K562 (cell line): ENCODE measurements around the gene FN1. TPM values are rescaled to one million over a fixed set of nuclear protein-coding genes. Genes with fewer than 3 reads are reported as not detected.

Source experiments
- ATAC-seq: fragments of 200-7000 bp; cut with Tn5 transposase; 3 replicates; pipeline ENCODE4 v1.9.1; 2020; ENCODE audit warnings: moderate library complexity
- BruUV-seq: library from RNA; stranded (reverse); fragments of 400-500 nt; replicated peaks from 2 replicates; lab custom pipeline; 2021; lab: Mats Ljungman, UMichigan
- CTCF ChIA-PET: fragments of 300-600 bp; formaldehyde crosslinking; extraction: SDS; loops from one replicate; lab custom pipeline; 2021; ENCODE audit warnings: low intra/inter-chr PET ratio; lab: Yijun Ruan, JAX
- POLR2A ChIA-PET: fragments of 300-600, 350-650 bp; sonication (Branson Sonifier 250); formaldehyde crosslinking; extraction: SDS; loops from one replicate; lab custom pipeline; 2021; ENCODE audit warnings: antibody characterized with exemption, inconsistent platforms; lab: Yijun Ruan, JAX
- DNase-seq, 4 experiments: peaks; one replicate each; pipeline versions ENCODE4 v3.0.0 to v3.0.0-alpha.2; 2011 to 2018; ENCODE audit warnings: low spot score in 3 of 4, mixed read lengths in 3 of 4; ENCODE audit errors: extremely low read depth in 1 of 4
- FAIRE-seq: peaks from 2 replicates; lab custom pipeline; 2011; peaks lifted over from hg19 to GRCh38; lab: Jason Lieb, UNC
- H2AFZ ChIP-seq: 2 replicates; pipeline ENCODE4 v1.6.0; 2011; ENCODE audit warnings: low read depth, low read length, control low read depth, inconsistent platforms
- H3K27ac ChIP-seq: fragments of 200-600 bp; 3 replicates; pipeline ENCODE4 v1.8.0; 2011; ENCODE audit warnings: low read depth, mild to moderate bottlenecking, control low read depth, inconsistent platforms, low read length, moderate library complexity, mixed read lengths; ENCODE audit errors: extremely low read depth
- H3K27me3 ChIP-seq, 2 experiments: fragments of 300-600 bp in 1 of 2; 2 replicates in 1 of 2; 3 replicates in 1 of 2; pipeline versions ENCODE4 v1.6.0 to v1.8.0; 2011; ENCODE audit warnings: inconsistent platforms in 2 of 2, low read length in 2 of 2, mild to moderate bottlenecking in 1 of 2, mixed read lengths in 1 of 2, moderate library complexity in 1 of 2; ENCODE audit not compliant: control insufficient read depth in 2 of 2, insufficient read depth in 2 of 2
- H3K36me3 ChIP-seq: fragments of 300-600 bp; 3 replicates; pipeline ENCODE4 v1.8.0; 2011; ENCODE audit warnings: mild to moderate bottlenecking, low read length, inconsistent platforms; ENCODE audit not compliant: control insufficient read depth, insufficient read depth
- H3K4me1 ChIP-seq, 2 experiments: fragments of 200-600 bp in 1 of 2; replicated peaks in 1 of 2; 2 replicates in 1 of 2; 3 replicates in 1 of 2; pipeline versions ENCODE4 v1.5.1 to v1.8.0; 2011; ENCODE audit warnings: inconsistent platforms in 2 of 2, low read length in 2 of 2, mild to moderate bottlenecking in 1 of 2, mixed read lengths in 1 of 2, moderate library complexity in 1 of 2; ENCODE audit not compliant: control insufficient read depth in 2 of 2, insufficient read depth in 2 of 2
- H3K4me2 ChIP-seq: 2 replicates; pipeline ENCODE4 v1.6.1; 2011; ENCODE audit warnings: low read length, control low read depth, inconsistent platforms, mixed read lengths; ENCODE audit not compliant: insufficient read depth
- H3K4me3 ChIP-seq: fragments of 200-600 bp; sonication (generic), shearing (Covaris generic); 2 replicates; pipeline ENCODE4 v1.5.1; 2016; ENCODE audit warnings: control low read depth, inconsistent platforms
- H3K79me2 ChIP-seq: fragments of 200-600 bp; 3 replicates; pipeline ENCODE4 v1.8.0; 2011; ENCODE audit warnings: low read length, inconsistent platforms; ENCODE audit not compliant: control insufficient read depth, insufficient read depth
- H3K9ac ChIP-seq, 2 experiments: 2 replicates each; pipeline versions ENCODE4 v1.6.0 to v1.6.1; 2011; ENCODE audit warnings: low read depth in 2 of 2, low read length in 2 of 2, control low read depth in 1 of 2, inconsistent platforms in 1 of 2, mild to moderate bottlenecking in 1 of 2, mixed read lengths in 1 of 2; ENCODE audit not compliant: insufficient read depth in 1 of 2
- H3K9me1 ChIP-seq: one replicate; pipeline ENCODE4 v1.6.0; 2011; ENCODE audit warnings: inconsistent platforms, mild to moderate bottlenecking, low read length, moderate library complexity; ENCODE audit not compliant: control insufficient read depth, insufficient read depth
- H3K9me3 ChIP-seq: replicated peaks from 2 replicates; pipeline ENCODE4 v1.5.1; 2011; ENCODE audit warnings: low read depth, low read length, inconsistent platforms; ENCODE audit not compliant: control insufficient read depth, insufficient read depth
- H4K20me1 ChIP-seq: replicated peaks from 2 replicates; pipeline ENCODE4 v1.6.1; 2011; ENCODE audit warnings: low read length, inconsistent platforms, mixed read lengths; ENCODE audit not compliant: control insufficient read depth, insufficient read depth
- LARP7 ChIP-seq: fragments of 450-650 bp; IDR thresholded peaks from 2 replicates; pipeline ENCODE4 v1.6.1; 2016
- POLR2AphosphoS2 ChIP-seq: IDR thresholded peaks from 2 replicates; pipeline ENCODE4 v1.6.1; 2012; ENCODE audit warnings: low read length, improper control_type of control experiment
- POLR3A ChIP-seq: IDR thresholded peaks from 2 replicates; pipeline ENCODE4 v1.6.1; 2011; ENCODE audit warnings: borderline replicate concordance, mild to moderate bottlenecking, moderate library complexity; ENCODE audit not compliant: insufficient read length, insufficient read depth; ENCODE audit errors: extremely low read depth
- PPARD ChIP-seq: fragments of 250-450 bp; sonication (Bioruptor Pico); IDR thresholded peaks from 2 replicates; pipeline ENCODE4 v1.8.0; 2022; ENCODE audit warnings: inconsistent platforms, mild to moderate bottlenecking, moderate library complexity
- RUNX1 ChIP-seq: sonication (generic); IDR thresholded peaks from 2 replicates; pipeline ENCODE4 v1.6.1; 2016; ENCODE audit warnings: antibody characterized with exemption, low read depth
- ZFX ChIP-seq: sonication (generic); formaldehyde crosslinking; IDR thresholded peaks from 2 replicates; pipeline ENCODE4 v1.8.0; 2022; ENCODE audit warnings: mild to moderate bottlenecking, missing genetic modification reagents, moderate library complexity
- ZNF699 ChIP-seq: fragments of 250-450 bp; sonication (Bioruptor Pico); IDR thresholded peaks from 2 replicates; pipeline ENCODE4 v1.8.0; 2021; ENCODE audit warnings: mild to moderate bottlenecking, moderate library complexity; ENCODE audit not compliant: insufficient replicate concordance
- ZNF764 ChIP-seq: fragments of 250-450 bp; sonication (Bioruptor Pico); IDR thresholded peaks from 2 replicates; pipeline ENCODE4 v1.4.0; 2020; ENCODE audit warnings: low read depth, mild to moderate bottlenecking, moderate library complexity
- WGBS: fragments of 100-300 bp; shearing (Covaris generic); methylation state at CpG from one replicate; pipeline ENCODE4 v1.1.6; 2016; ENCODE audit warnings: low coverage, mixed read lengths; ENCODE audit not compliant: insufficient coverage; ENCODE audit errors: missing lambda C conversion rate; 5-methylcytosine and 5-hydroxymethylcytosine counted together
- in situ Hi-C: fragments of 300-500 bp; cut with MboI; formaldehyde crosslinking; loops from 4 replicates; pipeline ENCODE4 v1.15.0; 2018; ENCODE audit warnings: inconsistent platforms, mixed read lengths
- intact Hi-C: fragments of 100-400 bp; cut with micrococcal nuclease; formaldehyde crosslinking; loops from 2 replicates; pipeline ENCODE4 v1.14.2; 2022
- polyA plus RNA-seq, 8 experiments: library from polyadenylated mRNA; depleted of rRNA in 4 of 8; stranded (reverse) in 5 of 8; unstranded in 3 of 8; fragments of >200 nt; fragmentation: Nextera tagmentation in 2 of 8; fragmentation: Illumina TruSeq in 1 of 8; extraction: Ambion mirVana in 2 of 8; extraction: Trizol in 1 of 8; gene quantifications; 2 replicates each; pipeline versions ENCODE4 v1.2.1 to v1.2.3, GENCODE V29; 2011 to 2014; ENCODE audit warnings: inconsistent platforms in 1 of 8, missing spikeins in 1 of 8
- total RNA-seq, 7 experiments: library from RNA; depleted of rRNA in 6 of 7; stranded (reverse); fragments of >200 nt in 6 of 7; fragmentation: Illumina TruSeq in 2 of 7; extraction: Trizol in 2 of 7; gene quantifications; 2 replicates each; pipeline versions ENCODE4 v1.2.1 to v1.2.3, GENCODE V29; 2011 to 2021; ENCODE audit warnings: low replicate concordance in 1 of 7

Gene FN1
- total and polyA plus RNA-seq, 9 of the 15 experiments (the other 6 are each of a cell fraction or from before 2014, with no cell fraction given) = 7.4 to 19.1 (median 11.2) TPM

- TF ChIP-seq POLR2AphosphoS2 = no peak
- no peak for TF ChIP-seq ZFX (CRISPR knock-in tag)
- TF ChIP-seq, all 486 proteins: peak for 0
Observed at GRCh38 chr2:215392687-215393270, 43.1 kb downstream of the FN1 start (continued).

GRCh38 chr2:215392164-215392563 lies 43.7 kb downstream of the FN1 start:
- no peaks in the 10 kb centered on the region for H3K27me3 ChIP-seq
- ChIA-PET POLR2A (no interaction called here), CTCF (no interaction called here)
- peaks cover 3% of the 10 kb centered on the region; the same call in 1 of the 3 replicates for H3K36me3 ChIP-seq
- ATAC-seq (no peak), FAIRE-seq (no peak), DNase-seq (no peak)
- no peaks in the 10 kb centered on the region for H3K9me1 ChIP-seq
- no peak overlapping the region for H3K27ac ChIP-seq
- no peak overlapping the region for H2AFZ ChIP-seq
- H3K4me2 ChIP-seq = no peak overlapping the region
- no peak overlapping the region for H3K4me3 ChIP-seq
- H3K79me2 ChIP-seq = no peaks in the 10 kb centered on the region
- H3K9me3 ChIP-seq = no peaks in the 10 kb centered on the region
- no peak overlapping the region for H3K9ac ChIP-seq
- TF ChIP-seq ZNF699 (CRISPR knock-in tag) = no peak
- in situ Hi-C loops (no loop called here), intact Hi-C loops (no loop called here)
- BruUV-seq = no TSS peak
- no peaks in the 10 kb centered on the region for H4K20me1 ChIP-seq
- H3K4me1 ChIP-seq = peaks cover 0 to 5% of the 10 kb centered on the region in 2 experiments; a peak in 2 of 5 replicates

- in situ Hi-C loops = no loop called here
- no peak overlapping the region for H3K27ac ChIP-seq
- no peaks in the 10 kb centered on the region for H3K36me3 ChIP-seq
- ATAC-seq = no peak
- ChIA-PET CTCF (no interaction called here), POLR2A (interaction anchor here (1.3 kb wide), 1 partner anchor 12 kb away, joined by 5 read pairs; no protein-coding TSS in a partner anchor)
- no peaks in the 10 kb centered on the region for H3K79me2 ChIP-seq
- no peak for TF ChIP-seq PPARD (CRISPR knock-in tag)
- TF ChIP-seq RUNX1 = no peak
- TF ChIP-seq POLR3A = no peak
- no peak for TF ChIP-seq LARP7
- no peak for TF ChIP-seq ZNF764
- H3K27me3 ChIP-seq = no peaks in the 10 kb centered on the region
- BruUV-seq = no TSS peak
- no peak overlapping the region for H3K4me2 ChIP-seq
- no peaks in the 10 kb centered on the region for H3K9me1 ChIP-seq
- intact Hi-C loops = no loop called here
- FAIRE-seq = no peak
- H3K9me3 ChIP-seq = no peaks in the 10 kb centered on the region
- no peak overlapping the region for H2AFZ ChIP-seq
- no peaks in the 10 kb centered on the region for H4K20me1 ChIP-seq
- no peak overlapping the region for H3K4me3 ChIP-seq
- WGBS = 69% methylated on average over 4 of the region's 5 CpGs
- H3K4me1 ChIP-seq = peaks cover 0 to 5% of the 10 kb centered on the region in 2 experiments; a peak in 2 of 5 replicates
- no peak overlapping the region for H3K9ac ChIP-seq
- no peak for DNase-seq
Observed at GRCh38 chr2:215391531-215391930, 44.3 kb downstream of the FN1 start.
